GM12878 (cell line): ENCODE measurements around the gene FAM120B.

ENCODE experiments used
- BRCA1 ChIP-seq: IDR thresholded peaks from 2 replicates; pipeline ENCODE4 v1.6.1; 2011; ENCODE audit warnings: low read depth, low read length, improper control_type of control experiment
- NRF1 ChIP-seq: conservative IDR thresholded peaks from 2 replicates; pipeline ENCODE4 v1.6.1; 2011; ENCODE audit warnings: mild to moderate bottlenecking, low read depth, low read length, improper control_type of control experiment
- RFX5 ChIP-seq: IDR thresholded peaks from 2 replicates; pipeline ENCODE4 v1.6.1; 2011; ENCODE audit warnings: low read depth, low read length, improper control_type of control experiment
- TCF3 ChIP-seq: IDR thresholded peaks from 2 replicates; pipeline ENCODE4 v1.6.1; 2012; ENCODE audit warnings: low read depth, mild to moderate bottlenecking, low read length, borderline replicate concordance; ENCODE audit not compliant: insufficient read depth

DNA sequence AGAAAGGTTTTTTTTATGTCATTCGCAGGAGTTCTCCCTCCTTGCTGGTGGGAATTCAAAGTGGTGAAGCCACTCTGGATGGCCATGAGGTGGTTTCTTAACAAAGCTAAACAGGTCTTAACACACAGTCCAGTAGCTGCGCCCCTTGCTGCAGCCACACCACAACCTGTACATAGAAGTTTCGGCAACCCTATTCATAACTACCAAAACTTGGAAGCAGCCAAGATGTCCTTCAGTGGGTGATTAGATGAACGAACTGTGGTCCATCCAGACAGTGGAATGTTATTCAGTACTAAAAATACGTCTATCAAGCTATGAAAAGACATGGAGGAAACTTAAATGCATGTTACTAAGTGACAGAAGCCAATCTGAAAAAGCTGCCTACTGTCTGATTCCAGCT is 78.9 kb downstream of the FAM120B start:
- TF ChIP-seq BRCA1 (no peak), NRF1 (no peak), RFX5 (no peak), TCF3 (no peak)
